Kidney capillary endothelial cell (primary cell): ENCODE results near the gene MAPK1IP1L.
"Not testable (repeated sequence)": the region's sequence is repeated elsewhere in the genome, so short reads cannot be mapped to it uniquely, and the experiment has no call there.

Experiments used
- DNase-seq: peaks from one replicate; pipeline ENCODE4 v3.0.0-alpha.2; 2018; ENCODE audit warnings: low spot score

The MAPK1IP1L gene

DNA sequence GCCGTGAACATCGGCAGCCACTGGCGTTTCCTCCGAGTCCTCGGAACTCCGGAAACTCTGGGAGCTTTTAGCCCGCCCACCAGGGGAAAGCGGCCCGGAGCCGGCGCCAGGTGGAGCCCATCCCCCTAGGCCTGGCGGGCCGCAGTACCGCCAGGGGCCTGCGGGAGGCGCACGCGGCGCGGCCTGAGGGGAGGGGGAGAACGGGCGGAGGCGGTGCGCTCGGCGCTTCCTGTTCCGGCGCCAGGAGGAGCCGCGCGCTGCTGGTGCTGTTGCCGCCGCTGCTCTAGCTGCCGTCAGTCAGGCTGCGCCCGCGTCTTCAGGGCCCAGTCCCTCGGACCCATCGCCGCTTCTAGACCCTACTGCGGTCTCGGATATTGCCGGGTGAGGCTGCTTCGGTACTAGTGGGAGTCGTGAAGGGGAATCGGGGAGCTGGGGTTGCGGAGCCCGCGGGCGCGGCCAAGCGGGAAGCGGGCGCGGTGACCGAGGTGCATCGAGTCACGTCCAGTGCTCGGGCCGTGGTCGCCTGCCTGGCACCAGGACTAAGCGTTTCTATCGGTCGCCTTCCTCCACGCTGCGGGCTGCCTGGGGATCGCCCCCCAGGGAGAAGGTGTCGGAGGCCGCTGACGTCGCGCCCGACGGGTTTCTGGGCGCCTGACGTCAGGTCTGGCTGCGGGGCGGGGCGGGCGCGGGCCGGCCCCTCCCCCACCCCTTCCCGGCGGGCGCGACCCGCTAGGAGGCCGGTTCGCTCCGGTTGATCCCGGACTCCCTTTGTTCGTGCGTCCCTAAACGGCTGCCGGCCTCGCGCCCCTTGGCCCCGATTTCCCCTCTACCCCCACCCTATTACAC lies at the start of gene MAPK1IP1L:
MAPK1IP1L (plus strand) TSS at position 225 of the 846 bp plus-strand sequence. CDS start 10,037 bp downstream, outside the sequence.
- peak; percentile 94 for DNase-seq

DNA sequence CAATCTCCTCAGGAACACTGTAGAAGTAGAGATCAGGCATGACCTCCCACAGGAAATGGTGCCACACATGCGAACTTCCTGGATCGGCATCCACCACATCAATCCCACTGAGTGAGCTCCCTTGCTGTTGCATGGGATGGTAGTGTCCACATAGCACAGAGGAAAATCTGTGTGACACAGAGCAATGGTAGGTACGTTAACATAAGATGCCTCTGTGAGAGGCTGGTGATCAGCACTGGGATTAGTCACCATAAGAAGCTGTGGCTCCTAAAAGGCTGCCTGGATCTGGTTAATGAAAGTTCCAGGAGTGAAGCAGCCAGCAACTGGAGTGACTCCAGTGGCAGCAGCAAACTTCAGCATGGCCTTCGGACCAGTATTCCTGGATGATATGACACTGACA lies 46.4 kb upstream of the MAPK1IP1L start:
- no peak for DNase-seq

DNA sequence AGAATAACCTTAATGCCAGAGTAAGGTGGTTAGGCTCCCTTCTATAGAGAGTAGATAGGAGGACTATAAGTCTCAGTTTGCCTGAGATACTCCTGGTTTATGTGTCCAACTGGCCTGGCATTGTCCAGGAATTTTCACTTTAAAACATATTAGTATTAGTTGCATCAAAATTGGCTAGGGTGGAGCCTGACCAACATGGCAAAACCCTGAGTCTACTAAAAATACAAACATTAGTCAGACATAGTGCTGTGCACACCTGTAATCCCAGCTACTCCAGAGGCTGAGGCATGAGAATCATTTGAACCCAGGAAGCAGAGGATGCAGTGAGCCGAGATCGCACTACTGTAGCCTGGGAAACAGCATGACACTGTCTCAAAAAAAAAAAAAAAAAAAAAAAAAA lies 36.4 kb upstream of the MAPK1IP1L start:
- no peak for DNase-seq

DNA sequence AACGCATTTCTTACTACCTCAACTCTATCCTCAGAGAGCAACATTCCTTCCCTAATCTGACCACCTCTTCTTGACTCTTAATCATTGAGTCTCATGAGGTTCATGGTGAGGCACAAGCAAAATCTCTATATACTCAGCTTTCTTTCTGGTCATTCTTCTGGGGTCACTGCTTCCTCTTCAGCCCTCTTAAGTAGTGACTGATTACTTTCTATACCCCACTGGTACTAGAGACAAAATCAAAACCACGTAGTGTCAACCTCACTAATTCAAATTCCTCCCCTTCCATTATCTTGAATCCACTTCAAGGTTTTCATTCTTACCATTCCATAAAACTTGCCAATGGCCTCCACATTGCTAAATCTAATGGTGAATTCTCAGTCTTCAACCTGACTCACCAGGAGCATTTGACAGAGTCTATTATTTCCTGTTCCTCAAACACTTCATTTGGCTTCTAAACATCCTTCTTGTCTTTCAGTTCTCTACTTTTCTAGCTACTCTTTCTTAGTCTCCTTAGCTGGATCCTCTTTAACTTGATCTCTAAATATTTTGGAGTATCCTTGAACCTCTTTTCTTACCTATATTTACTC lies 31.4 kb upstream of the MAPK1IP1L start:
- DNase-seq: no peak

DNA sequence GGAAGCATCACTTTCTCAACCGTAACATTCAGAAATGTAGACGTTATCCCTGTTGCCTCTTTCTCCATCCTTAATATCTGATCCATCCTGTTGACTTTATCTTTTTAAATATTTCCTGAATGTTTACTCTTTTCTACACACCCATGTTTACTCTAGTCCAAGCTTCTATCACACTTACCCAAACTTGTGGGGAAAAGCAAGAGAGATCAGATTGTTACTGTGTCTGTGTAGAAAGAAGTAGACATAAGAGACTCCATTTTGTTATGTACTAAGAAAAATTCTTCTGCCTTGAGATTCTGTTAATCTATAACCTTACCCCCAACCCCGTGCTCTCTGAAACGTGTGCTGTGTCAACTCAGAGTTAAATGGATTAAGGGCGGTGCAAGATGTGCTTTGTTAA lies 27.1 kb upstream of the MAPK1IP1L start:
- not testable (repeated sequence) for DNase-seq

DNA sequence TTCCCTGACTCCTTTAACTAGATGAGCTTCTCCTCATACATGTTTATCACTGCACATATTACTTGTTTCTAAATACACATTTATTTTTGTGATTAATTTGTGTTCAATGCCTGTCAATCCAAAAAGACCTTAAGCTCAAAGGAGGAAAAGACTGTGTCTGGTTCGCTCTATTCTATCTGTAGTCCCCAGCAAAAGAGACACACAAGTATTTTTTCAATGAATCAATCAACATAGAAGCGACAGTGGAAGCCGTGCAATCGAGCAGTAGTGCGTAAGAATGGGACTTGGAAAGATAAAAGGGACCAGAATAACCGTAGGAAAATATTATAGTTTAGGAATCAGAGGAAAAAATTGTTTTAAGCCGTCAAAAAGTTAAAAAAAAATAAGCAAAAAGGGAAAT lies 25.5 kb upstream of the MAPK1IP1L start:
- DNase-seq: no peak

DNA sequence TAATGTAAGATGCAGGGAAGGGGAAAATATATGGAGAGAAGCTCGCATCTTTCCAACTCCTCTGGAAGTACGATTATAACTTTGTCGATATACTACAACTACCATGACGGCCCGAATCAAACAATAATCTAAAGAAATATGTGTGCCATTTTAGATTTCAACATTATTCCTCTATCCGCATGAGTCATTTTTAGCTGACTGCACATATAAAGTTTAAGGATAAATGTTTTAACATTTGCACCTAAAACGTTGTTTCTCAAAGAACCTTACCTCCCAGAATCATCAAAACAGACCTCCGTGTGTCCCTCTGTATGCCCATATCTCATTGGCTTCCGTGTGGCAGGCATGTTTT lies 25.0 kb upstream of the MAPK1IP1L start:
- DNase-seq: no peak

DNA sequence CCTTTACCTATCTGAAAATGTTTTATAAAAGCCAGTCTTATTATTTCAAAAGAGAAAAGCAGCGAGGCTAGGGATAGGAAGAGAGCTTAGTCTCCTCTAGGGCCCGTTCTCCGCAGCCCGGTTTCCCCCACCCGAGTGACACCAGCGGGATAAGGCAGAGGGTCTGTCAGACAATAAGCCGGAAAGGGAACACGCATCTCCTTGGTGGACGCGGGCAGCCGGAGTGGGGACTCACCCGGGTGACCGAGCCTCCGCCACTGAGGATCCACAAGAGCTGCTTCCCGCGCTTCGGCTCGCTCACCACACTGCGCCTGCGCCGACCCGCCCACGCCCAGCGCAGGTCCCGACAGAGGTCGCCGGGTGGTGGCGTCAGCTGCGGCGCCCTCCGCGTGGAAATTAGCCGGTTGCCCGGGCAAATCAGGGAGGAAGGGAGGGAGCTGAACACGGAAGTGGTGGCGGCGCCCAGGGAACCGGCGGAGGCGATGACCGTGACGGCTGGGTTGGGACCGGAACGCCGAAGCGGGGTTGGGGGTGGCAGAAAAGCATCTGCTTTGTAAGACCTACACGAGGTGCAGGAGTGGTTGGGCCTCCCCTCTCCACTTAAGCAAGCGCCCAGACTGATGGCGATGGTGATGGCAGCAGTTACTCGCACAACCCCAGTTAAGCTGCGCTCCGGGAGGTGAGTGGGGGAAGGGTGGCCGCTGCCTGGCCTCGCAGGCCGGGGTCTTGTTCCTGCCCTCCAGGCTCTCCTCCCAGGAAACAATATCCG lies 24.5 kb upstream of the MAPK1IP1L start, which contains the start of the genes SOCS4 and WDHD1:
SOCS4 (plus strand) TSS at position 444 of the 769 bp plus-strand sequence. CDS start 15,806 bp downstream, outside the sequence.
WDHD1 (minus strand) TSS at position 307 of the 769 bp plus-strand sequence. CDS start 312 bp downstream, outside the sequence.
- peak; percentile 93 for DNase-seq

DNA sequence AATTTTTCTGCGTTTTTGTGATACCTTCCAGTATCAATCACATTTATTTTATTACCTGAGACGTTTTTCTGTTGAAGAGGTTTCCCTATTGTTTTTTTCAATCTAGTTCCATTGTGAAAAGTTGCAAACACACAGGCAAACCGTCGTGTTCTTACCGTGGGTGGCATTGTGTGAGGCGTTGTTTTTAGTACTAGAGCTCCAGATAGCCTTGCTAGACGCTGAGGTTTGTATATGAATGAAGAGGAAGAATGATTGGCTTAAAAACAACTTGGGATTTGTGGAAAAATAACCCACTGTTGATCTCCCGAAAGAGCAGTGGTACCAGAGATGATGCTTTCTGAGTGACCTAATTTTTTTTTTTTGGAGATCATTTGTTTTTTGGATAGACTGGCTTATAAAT lies 23.4 kb upstream of the MAPK1IP1L start:
- no peak for DNase-seq

DNA sequence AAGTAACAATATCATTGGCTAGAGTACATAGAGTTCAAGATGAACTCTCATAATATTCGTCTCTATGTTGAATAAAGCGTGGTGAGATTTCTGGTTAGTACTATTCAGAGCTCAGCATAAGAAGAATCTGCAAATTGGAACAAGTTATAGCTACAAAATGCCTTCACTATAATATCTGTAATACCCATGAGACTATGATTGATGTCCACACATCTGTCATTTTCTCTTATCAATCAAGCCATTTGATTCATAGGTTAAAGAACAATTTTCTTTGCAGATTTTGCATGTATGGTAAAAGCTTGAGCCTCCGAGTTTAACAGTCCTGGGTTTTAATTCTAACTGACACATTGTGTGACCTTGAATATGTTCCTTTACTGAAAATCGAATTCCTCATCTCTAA lies 23.0 kb upstream of the MAPK1IP1L start:
- no peak for DNase-seq

DNA sequence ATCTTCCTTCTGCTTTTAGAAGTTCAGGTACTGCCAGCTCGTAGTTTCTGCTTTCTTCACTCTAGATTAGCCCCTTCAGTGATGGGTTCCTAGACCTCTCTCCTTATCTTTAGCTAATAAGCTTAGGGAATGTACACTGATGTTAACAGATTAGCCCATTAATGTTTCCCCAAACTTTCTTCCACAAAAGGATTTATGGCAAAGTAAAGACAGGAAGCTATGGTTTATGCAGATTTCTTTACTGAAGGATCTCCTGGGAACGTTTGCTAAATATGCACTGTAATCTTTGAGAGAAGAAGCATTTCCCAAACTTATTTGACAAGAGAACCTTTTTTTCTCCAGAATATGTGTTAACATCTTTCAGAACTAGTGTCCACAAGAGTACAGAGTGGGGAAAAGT lies 20.3 kb upstream of the MAPK1IP1L start:
- no peak for DNase-seq

DNA sequence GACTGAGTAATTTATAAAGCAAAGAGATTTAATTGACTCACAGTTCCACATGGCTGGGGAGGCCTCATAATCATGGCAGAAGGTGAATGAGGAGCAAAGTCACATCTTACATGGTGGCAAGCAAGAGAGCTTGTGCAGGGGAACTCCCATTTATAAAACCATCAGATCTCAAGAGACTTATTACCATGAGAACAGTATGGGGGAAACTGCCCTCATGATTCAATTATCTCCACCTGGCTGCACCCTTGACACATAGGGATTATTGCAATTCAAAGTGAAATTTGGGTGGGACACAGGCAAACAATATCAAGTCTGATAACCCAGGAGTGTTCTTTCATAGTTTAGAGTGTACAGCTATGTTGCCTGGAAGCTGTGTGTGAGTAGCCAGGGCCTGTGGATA lies 13.5 kb upstream of the MAPK1IP1L start:
- not testable (repeated sequence) for DNase-seq

DNA sequence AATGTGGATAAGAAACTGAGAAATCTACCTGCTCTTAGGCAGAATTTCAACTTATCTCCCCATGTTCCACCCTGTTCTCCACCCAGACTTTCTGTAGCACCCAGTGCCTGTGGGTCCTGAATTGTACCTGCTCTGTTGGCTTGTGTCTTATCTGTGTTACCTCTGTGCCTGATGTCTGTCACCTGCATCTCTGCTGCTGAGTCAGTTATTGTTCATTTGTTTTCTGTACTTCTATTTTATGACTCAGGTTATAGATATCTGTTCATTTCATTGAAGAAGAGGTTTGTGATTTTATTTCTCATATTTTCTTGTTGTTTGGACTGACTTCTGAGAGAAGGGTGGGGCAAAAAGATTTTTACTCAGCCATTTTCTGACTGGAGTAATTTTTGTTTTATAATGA lies 12.7 kb upstream of the MAPK1IP1L start:
- DNase-seq: no peak

DNA sequence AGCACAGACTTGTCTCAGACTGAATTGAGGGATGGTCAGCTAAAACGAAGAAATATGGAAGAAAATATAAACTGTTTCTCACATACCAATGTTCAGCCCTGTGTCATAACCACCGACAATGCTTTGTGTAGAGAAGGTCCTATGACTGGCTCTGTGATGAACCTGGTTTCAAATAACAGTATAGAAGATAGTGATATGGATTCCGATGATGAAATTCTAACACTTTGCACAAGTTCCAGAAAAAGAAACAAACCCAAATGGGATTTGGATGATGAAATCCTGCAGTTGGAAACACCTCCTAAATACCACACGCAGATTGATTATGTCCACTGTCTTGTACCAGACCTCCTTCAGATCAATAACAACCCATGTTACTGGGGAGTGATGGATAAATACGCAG lies 7.9 kb upstream of the MAPK1IP1L start:
- DNase-seq: no peak

DNA sequence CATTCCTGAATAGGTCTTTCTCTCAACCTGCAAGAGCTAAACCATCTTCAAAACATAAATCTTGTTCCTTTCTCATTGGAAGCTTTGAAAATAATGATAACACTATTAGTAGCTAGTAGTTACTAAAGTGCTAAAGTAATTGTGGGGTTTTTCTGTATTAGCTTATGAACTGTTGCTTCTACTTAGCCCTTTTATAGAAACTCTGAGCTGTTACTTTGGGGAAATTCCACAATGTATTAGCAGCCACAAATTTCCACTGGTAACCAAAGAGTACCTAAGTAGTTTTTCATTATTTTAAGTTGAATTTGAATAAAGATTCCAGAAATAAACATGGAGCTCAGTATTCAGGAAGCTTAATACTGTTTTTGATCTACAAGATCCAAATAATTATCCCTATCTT lies 6.4 kb upstream of the MAPK1IP1L start:
- no peak for DNase-seq

DNA sequence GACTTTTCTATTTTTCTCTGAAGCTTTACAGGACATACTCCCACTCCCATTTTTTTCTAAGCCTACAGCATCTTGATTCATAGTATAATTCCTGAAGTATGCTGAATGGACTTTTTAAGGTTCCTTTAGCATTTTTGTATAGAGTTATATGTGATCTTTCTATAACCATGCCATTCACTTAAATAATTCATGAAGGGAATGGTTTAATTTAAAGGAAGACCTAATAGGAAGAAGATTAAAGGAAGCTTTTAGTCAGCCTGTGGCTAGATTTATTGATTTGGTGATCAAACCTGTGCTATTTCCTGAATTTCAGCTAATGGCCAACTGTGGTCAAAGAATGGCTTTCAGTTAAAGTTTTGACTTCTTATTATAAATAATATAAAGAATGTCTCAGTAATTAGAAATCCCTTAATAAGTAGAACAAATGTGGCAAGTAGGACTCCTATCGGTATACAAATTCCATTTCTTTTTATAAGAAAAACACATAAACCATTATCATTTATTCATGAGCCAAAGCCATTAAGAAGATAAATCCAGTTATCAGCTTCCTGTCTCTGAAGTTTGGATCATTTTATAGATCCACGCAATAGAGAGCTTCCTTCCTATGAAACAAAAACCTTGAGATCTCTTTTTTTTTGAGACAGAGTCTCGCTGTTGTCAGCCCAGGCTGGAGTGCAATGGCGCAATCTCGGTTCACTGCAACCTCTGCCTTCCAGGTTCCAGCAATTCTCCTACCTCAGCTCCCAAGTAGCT lies 4.0 kb upstream of the MAPK1IP1L start:
- no peak for DNase-seq

DNA sequence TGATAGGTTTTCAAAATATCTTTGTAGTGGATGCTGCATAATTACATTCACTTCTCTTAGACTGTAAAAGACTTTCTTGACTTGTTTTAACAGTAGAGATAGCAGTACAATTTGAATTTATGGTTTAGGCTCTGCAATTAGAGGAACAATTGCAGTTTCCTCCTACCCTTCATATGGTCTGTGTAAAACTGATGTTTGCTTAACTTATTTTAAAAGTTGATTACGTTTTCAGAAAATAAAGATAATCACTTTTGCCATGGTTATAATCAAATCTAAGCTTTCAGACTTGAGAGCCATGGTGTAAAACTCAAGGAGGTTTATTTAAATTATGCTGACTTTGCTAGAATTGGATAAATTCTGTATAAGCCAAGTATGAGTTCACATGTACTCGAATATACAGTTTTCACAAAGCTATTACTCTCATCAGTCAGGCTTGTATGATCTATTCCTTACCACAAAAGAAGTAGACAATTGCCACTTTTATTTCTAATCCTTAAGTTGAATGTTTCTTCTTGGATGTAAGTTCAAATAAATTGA lies 2.5 kb upstream of the MAPK1IP1L start:
- DNase-seq: no peak

DNA sequence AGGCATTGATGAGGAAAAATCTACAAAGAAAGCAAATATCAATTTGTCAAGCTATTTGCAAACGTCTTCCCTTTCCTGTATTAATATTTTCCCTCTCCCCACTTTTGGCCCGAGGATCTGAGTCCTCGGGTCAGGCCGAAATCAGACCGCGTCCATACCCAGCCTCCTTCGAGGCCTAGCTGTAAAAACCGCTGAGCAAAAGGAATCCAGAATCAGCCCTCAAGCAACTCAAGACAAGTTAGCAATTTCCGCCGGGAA lies 353 bp upstream of the MAPK1IP1L start:
- no peak for DNase-seq

DNA sequence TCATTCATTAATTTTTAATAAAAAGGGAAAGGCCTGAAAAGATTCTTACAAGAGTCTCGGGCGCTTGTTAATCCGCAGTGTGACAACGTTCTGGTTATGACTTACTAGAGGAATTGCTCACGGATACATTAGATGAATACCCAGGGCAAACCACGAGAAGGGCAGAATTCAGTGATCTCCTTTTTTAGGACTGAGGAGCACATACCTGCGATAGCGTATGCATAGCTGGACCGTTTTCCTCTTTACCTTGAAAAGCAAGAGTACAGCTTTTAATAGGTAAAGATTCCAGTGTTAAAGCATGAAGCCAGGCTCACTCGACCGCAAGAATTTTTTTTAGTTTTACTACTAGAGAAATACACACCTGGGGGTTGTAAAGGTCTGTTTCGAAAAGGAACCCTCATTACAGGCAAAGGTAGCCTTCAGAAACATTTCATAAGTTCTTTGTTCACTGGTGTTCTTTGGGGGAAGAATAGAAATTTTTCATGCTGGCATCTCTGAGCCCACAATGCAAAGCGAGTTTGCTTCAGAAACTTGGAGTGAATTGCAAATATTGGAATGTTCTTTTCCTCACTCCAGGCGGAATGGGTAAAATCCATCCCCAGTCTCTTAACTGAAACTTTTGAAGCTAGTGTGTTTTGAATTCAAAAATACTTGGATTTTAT lies 953 bp downstream of the MAPK1IP1L start:
- DNase-seq: peak; percentile 51

DNA sequence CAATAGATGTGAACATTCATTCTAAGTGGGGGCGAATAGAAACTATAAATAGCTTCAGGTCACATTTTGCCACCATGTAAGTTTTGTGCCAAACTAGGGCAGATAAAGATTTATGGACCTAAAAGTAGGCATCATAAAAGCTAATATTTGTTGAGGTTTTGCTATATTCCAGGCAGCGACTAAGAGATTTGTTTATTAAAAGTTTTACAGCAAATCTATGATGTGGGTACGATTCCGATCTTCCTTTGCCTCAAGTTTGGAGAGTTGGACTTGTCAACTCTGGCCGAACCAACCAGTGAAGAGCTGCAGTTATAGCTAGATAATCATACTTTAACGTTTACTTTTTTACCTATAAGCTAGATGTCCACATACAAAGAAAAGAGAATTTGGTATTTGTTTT lies 1.6 kb downstream of the MAPK1IP1L start:
- no peak for DNase-seq

DNA sequence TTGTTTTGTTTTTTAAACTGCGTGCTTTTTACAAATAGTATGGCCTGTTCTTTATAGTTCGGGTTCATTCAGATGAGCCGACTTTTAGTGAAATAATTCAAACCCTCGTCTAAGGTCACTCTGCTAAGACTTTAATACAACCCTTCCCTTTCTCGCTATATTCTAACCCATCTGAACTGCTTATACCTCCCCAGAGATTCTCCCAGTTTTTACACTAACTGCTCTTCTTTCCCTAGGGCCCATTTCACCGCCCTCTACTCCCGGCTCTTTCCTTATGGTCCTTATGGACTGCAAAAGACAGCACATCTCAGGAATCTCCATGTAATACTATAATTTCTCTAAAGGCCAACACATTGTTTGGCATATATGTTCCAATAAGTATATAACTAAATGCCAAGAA lies 2.1 kb downstream of the MAPK1IP1L start:
- DNase-seq: no peak

DNA sequence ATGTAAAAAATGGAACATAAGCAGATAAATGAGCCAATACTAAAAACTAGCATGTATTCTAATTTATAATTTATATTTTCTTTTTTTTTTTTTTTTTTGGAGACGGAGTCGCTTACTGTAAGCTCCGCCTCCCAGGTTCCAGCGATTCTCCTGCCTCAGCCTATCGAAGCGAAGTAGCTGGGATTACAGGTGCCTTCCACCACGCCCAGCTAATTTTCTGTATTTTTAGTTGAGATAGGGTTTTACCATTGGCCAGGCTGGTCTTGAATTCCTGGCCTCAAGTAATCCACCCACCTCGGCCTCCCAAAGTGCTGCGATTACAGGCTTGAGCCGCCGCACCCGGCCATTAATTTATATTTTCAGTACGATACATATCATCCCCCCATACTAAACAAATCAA lies 2.7 kb downstream of the MAPK1IP1L start:
- DNase-seq: no peak
